Measurements from ENCODE around the gene ZNF625.
"Not testable (repeated sequence)": the region's sequence is repeated elsewhere in the genome, so short reads cannot be mapped to it uniquely, and the experiment has no call there.

DNA sequence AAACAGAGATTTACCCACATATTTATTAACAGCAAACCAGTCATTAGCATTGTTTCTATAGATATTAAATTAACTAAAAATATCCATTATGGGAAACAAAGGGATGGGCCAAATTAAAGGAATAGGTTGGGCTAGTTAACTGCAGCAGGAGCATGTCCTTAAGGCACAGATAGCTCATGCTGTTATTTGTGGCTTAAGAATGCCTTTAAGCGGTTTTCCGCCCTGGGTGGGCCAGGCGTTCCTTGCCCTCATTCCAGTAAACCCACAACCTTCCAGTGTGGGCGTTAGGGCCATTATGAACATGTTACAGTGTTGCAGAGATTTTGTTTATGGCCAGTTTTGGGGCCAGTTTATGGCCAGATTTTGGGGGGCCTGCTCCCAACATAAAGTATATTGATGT, 52.6 kb downstream of the ZNF625 start:
- TF ChIP-seq, protein P1, sequence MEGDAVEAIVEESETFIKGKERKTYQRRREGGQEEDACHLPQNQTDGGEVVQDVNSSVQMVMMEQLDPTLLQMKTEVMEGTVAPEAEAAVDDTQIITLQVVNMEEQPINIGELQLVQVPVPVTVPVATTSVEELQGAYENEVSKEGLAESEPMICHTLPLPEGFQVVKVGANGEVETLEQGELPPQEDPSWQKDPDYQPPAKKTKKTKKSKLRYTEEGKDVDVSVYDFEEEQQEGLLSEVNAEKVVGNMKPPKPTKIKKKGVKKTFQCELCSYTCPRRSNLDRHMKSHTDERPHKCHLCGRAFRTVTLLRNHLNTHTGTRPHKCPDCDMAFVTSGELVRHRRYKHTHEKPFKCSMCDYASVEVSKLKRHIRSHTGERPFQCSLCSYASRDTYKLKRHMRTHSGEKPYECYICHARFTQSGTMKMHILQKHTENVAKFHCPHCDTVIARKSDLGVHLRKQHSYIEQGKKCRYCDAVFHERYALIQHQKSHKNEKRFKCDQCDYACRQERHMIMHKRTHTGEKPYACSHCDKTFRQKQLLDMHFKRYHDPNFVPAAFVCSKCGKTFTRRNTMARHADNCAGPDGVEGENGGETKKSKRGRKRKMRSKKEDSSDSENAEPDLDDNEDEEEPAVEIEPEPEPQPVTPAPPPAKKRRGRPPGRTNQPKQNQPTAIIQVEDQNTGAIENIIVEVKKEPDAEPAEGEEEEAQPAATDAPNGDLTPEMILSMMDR (IDR thresholded peaks at IDR 0.05), result not testable (repeated sequence)
- TF ChIP-seq POLR2A (IDR thresholded peaks at IDR 0.05; ENCODE audit: low read depth), result not testable (repeated sequence)
